K562 (cell line): ENCODE data around the gene FGF21. TPM values are rescaled to one million over a fixed set of nuclear protein-coding genes. Genes with fewer than 3 reads are reported as not detected.

Experiments
- ATAC-seq: fragments of 200-7000 bp; cut with Tn5 transposase; 3 replicates; pipeline ENCODE4 v1.9.1; 2020; ENCODE audit warnings: moderate library complexity
- BruUV-seq: library from RNA; stranded (reverse); fragments of 400-500 nt; replicated peaks from 2 replicates; lab custom pipeline; 2021; lab: Mats Ljungman, UMichigan
- CTCF ChIA-PET: fragments of 300-600 bp; formaldehyde crosslinking; extraction: SDS; loops from one replicate; lab custom pipeline; 2021; ENCODE audit warnings: low intra/inter-chr PET ratio; lab: Yijun Ruan, JAX
- POLR2A ChIA-PET: fragments of 300-600, 350-650 bp; sonication (Branson Sonifier 250); formaldehyde crosslinking; extraction: SDS; loops from one replicate; lab custom pipeline; 2021; ENCODE audit warnings: antibody characterized with exemption, inconsistent platforms; lab: Yijun Ruan, JAX
- DNase-seq, 4 experiments: peaks; one replicate each; pipeline versions ENCODE4 v3.0.0 to v3.0.0-alpha.2; 2011 to 2018; ENCODE audit warnings: low spot score in 3 of 4, mixed read lengths in 3 of 4; ENCODE audit errors: extremely low read depth in 1 of 4
- FAIRE-seq: peaks from 2 replicates; lab custom pipeline; 2011; peaks lifted over from hg19 to GRCh38; lab: Jason Lieb, UNC
- H2AFZ ChIP-seq: 2 replicates; pipeline ENCODE4 v1.6.0; 2011; ENCODE audit warnings: low read depth, low read length, control low read depth, inconsistent platforms
- H3K27ac ChIP-seq: fragments of 200-600 bp; 3 replicates; pipeline ENCODE4 v1.8.0; 2011; ENCODE audit warnings: low read depth, mild to moderate bottlenecking, control low read depth, inconsistent platforms, low read length, moderate library complexity, mixed read lengths; ENCODE audit errors: extremely low read depth
- H3K27me3 ChIP-seq, 2 experiments: fragments of 300-600 bp in 1 of 2; 2 replicates in 1 of 2; 3 replicates in 1 of 2; pipeline versions ENCODE4 v1.6.0 to v1.8.0; 2011; ENCODE audit warnings: inconsistent platforms in 2 of 2, low read length in 2 of 2, mild to moderate bottlenecking in 1 of 2, mixed read lengths in 1 of 2, moderate library complexity in 1 of 2; ENCODE audit not compliant: control insufficient read depth in 2 of 2, insufficient read depth in 2 of 2
- H3K36me3 ChIP-seq: fragments of 300-600 bp; 3 replicates; pipeline ENCODE4 v1.8.0; 2011; ENCODE audit warnings: mild to moderate bottlenecking, low read length, inconsistent platforms; ENCODE audit not compliant: control insufficient read depth, insufficient read depth
- H3K4me1 ChIP-seq, 2 experiments: fragments of 200-600 bp in 1 of 2; replicated peaks in 1 of 2; 2 replicates in 1 of 2; 3 replicates in 1 of 2; pipeline versions ENCODE4 v1.5.1 to v1.8.0; 2011; ENCODE audit warnings: inconsistent platforms in 2 of 2, low read length in 2 of 2, mild to moderate bottlenecking in 1 of 2, mixed read lengths in 1 of 2, moderate library complexity in 1 of 2; ENCODE audit not compliant: control insufficient read depth in 2 of 2, insufficient read depth in 2 of 2
- H3K4me2 ChIP-seq: 2 replicates; pipeline ENCODE4 v1.6.1; 2011; ENCODE audit warnings: low read length, control low read depth, inconsistent platforms, mixed read lengths; ENCODE audit not compliant: insufficient read depth
- H3K4me3 ChIP-seq: fragments of 200-600 bp; sonication (generic), shearing (Covaris generic); 2 replicates; pipeline ENCODE4 v1.5.1; 2016; ENCODE audit warnings: control low read depth, inconsistent platforms
- H3K79me2 ChIP-seq: fragments of 200-600 bp; 3 replicates; pipeline ENCODE4 v1.8.0; 2011; ENCODE audit warnings: low read length, inconsistent platforms; ENCODE audit not compliant: control insufficient read depth, insufficient read depth
- H3K9ac ChIP-seq, 2 experiments: 2 replicates each; pipeline versions ENCODE4 v1.6.0 to v1.6.1; 2011; ENCODE audit warnings: low read depth in 2 of 2, low read length in 2 of 2, control low read depth in 1 of 2, inconsistent platforms in 1 of 2, mild to moderate bottlenecking in 1 of 2, mixed read lengths in 1 of 2; ENCODE audit not compliant: insufficient read depth in 1 of 2
- H3K9me1 ChIP-seq: one replicate; pipeline ENCODE4 v1.6.0; 2011; ENCODE audit warnings: inconsistent platforms, mild to moderate bottlenecking, low read length, moderate library complexity; ENCODE audit not compliant: control insufficient read depth, insufficient read depth
- H3K9me3 ChIP-seq: replicated peaks from 2 replicates; pipeline ENCODE4 v1.5.1; 2011; ENCODE audit warnings: low read depth, low read length, inconsistent platforms; ENCODE audit not compliant: control insufficient read depth, insufficient read depth
- H4K20me1 ChIP-seq: replicated peaks from 2 replicates; pipeline ENCODE4 v1.6.1; 2011; ENCODE audit warnings: low read length, inconsistent platforms, mixed read lengths; ENCODE audit not compliant: control insufficient read depth, insufficient read depth
- HBP1 ChIP-seq: fragments of 450-650 bp; formaldehyde crosslinking; IDR thresholded peaks from 2 replicates; pipeline ENCODE4 v1.4.0; 2022; ENCODE audit warnings: missing genetic modification characterization
- JUN ChIP-seq, 2 experiments: sonication (generic) in 1 of 2; formaldehyde crosslinking in 1 of 2; IDR thresholded peaks; 2 replicates each; pipeline versions ENCODE4 v1.6.1 to v1.8.0; 2012 to 2022; ENCODE audit warnings: borderline replicate concordance in 2 of 2, mild to moderate bottlenecking in 2 of 2, improper control_type of control experiment in 1 of 2, low read depth in 1 of 2, low read length in 1 of 2, missing genetic modification reagents in 1 of 2
- NFE2L1 ChIP-seq: fragments of 450-650 bp; IDR thresholded peaks from 2 replicates; pipeline ENCODE4 v1.6.1; 2016; ENCODE audit warnings: missing genetic modification characterization, low read depth, mild to moderate bottlenecking, missing compliant biosample characterization, moderate library complexity, borderline replicate concordance
- SNIP1 ChIP-seq: fragments of 450-650 bp; IDR thresholded peaks from 2 replicates; pipeline ENCODE4 v1.7.1; 2017; ENCODE audit warnings: low read depth, mild to moderate bottlenecking
- SRSF7 ChIP-seq: fragments of 200-400 bp; formaldehyde crosslinking; optimal IDR thresholded peaks from 2 replicates; pipeline ENCODE3; 2017; ENCODE audit warnings: mild to moderate bottlenecking, low read depth, low read length
- TAF9B ChIP-seq: fragments of 450-650 bp; IDR thresholded peaks from 2 replicates; pipeline ENCODE4 v1.6.1; 2018; ENCODE audit warnings: mild to moderate bottlenecking; ENCODE audit not compliant: partially characterized antibody
- ZNF121 ChIP-seq: sonication (generic); formaldehyde crosslinking; conservative IDR thresholded peaks from 2 replicates; pipeline ENCODE4 v1.8.0; 2022; ENCODE audit warnings: missing genetic modification reagents
- ZNF583 ChIP-seq: fragments of 250-450 bp; sonication (Bioruptor Pico); IDR thresholded peaks from 2 replicates; pipeline ENCODE4 v1.4.0; 2020
- WGBS: fragments of 100-300 bp; shearing (Covaris generic); methylation state at CpG from one replicate; pipeline ENCODE4 v1.1.6; 2016; ENCODE audit warnings: low coverage, mixed read lengths; ENCODE audit not compliant: insufficient coverage; ENCODE audit errors: missing lambda C conversion rate; 5-methylcytosine and 5-hydroxymethylcytosine counted together
- in situ Hi-C: fragments of 300-500 bp; cut with MboI; formaldehyde crosslinking; loops from 4 replicates; pipeline ENCODE4 v1.15.0; 2018; ENCODE audit warnings: inconsistent platforms, mixed read lengths
- intact Hi-C: fragments of 100-400 bp; cut with micrococcal nuclease; formaldehyde crosslinking; loops from 2 replicates; pipeline ENCODE4 v1.14.2; 2022
- polyA plus RNA-seq, 8 experiments: library from polyadenylated mRNA; depleted of rRNA in 4 of 8; stranded (reverse) in 5 of 8; unstranded in 3 of 8; fragments of >200 nt; fragmentation: Nextera tagmentation in 2 of 8; fragmentation: Illumina TruSeq in 1 of 8; extraction: Ambion mirVana in 2 of 8; extraction: Trizol in 1 of 8; gene quantifications; 2 replicates each; pipeline versions ENCODE4 v1.2.1 to v1.2.3, GENCODE V29; 2011 to 2014; ENCODE audit warnings: inconsistent platforms in 1 of 8, missing spikeins in 1 of 8
- total RNA-seq, 7 experiments: library from RNA; depleted of rRNA in 6 of 7; stranded (reverse); fragments of >200 nt in 6 of 7; fragmentation: Illumina TruSeq in 2 of 7; extraction: Trizol in 2 of 7; gene quantifications; 2 replicates each; pipeline versions ENCODE4 v1.2.1 to v1.2.3, GENCODE V29; 2011 to 2021; ENCODE audit warnings: low replicate concordance in 1 of 7

Gene FGF21
- total and polyA plus RNA-seq, 9 of the 15 experiments (the other 6 are each of a cell fraction or from before 2014, with no cell fraction given), result 0.04 to 0.77 (median 0.09) TPM; not detected in 6

GRCh38 chr19:48793271-48793670 is 37.9 kb downstream of the FGF21 start (continued):
- TF ChIP-seq TAF9B (no peak), SRSF7 (no peak), NFE2L1 (tag) (no peak), SNIP1 (no peak), ZNF583 (CRISPR knock-in tag) (no peak)

- Histone ChIP-seq H3K4me2 (no peak overlapping the region), H4K20me1 (no peaks in the 10 kb centered on the region), H3K4me1 (peaks cover 3 to 17% of the 10 kb centered on the region in 2 experiments; a peak in 4 of 5 replicates), H3K27ac (no peak overlapping the region), H3K79me2 (no peaks in the 10 kb centered on the region), H3K4me3 (no peak overlapping the region), H3K9ac (peak overlapping the region in 1 of 2 experiments; percentile 87; a peak in 2 of 4 replicates), H3K27me3 (no peaks in the 10 kb centered on the region), H3K9me3 (no peaks in the 10 kb centered on the region), H3K36me3 (peaks cover 8% of the 10 kb centered on the region; the same call in 1 of the 3 replicates), H2AFZ (no peak overlapping the region), H3K9me1 (no peaks in the 10 kb centered on the region)
- FAIRE-seq, result no peak
- WGBS, result 63% methylated on average over 6 of the region's 6 CpGs
- no peak for DNase-seq
- ChIA-PET POLR2A (interaction anchor here (1.2 to 2.7 kb wide), 7 partner anchors 9 to 173 kb away, joined by 3 to 18 read pairs (median 5); partner anchors contain the start of gene BCAT2), CTCF (interaction anchor here (0.7 to 3.0 kb wide), 4 partner anchors 42 to 279 kb away, joined by 3 to 36 read pairs (median 20); partner anchors contain the start of gene HSD17B14)
- in situ Hi-C loops, result loop anchor here (5.0 to 10.0 kb wide), 3 partner anchors 48 to 431 kb away; no protein-coding TSS in a partner anchor
- intact Hi-C loops, result loop anchor here (2.0 kb wide), 1 partner anchor 177 kb away; no protein-coding TSS in a partner anchor
- no peak for ATAC-seq
- no peak for TF ChIP-seq JUN (IDR thresholded peaks at IDR 0.05; ENCODE audit: borderline replicate concordance, low read depth, low read length)
- TF ChIP-seq JUN (CRISPR knock-in tag; IDR thresholded peaks at IDR 0.05; ENCODE audit: borderline replicate concordance), result 0 out of 2 replicates have a peak, but pooled peaks have one; percentile 1
- TF ChIP-seq HBP1 (CRISPR knock-in tag), result no peak
- peak; percentile 78; the same call in 1 of the 2 replicates for TF ChIP-seq ZNF121 (CRISPR knock-in tag)
- BruUV-seq, result no TSS peak
These were observed 39.0 kb downstream of the FGF21 start for GRCh38 chr19:48794291-48794690.
